OCI-LY7 (cell line): ENCODE data around the gene DMGDH.

ENCODE experiments used
- EZH2phosphoT487 ChIP-seq: fragments of 200-600 bp; sonication (generic); IDR thresholded peaks from 2 replicates; pipeline ENCODE4 v1.6.1; 2018; ENCODE audit warnings: low read depth, borderline replicate concordance, mild to moderate bottlenecking, mixed run types, antibody characterized with exemption, low read length, moderate library complexity, mixed read lengths
- TF ChIP-seq, protein P1 (sequence below): fragments of 200-600 bp; sonication (generic); conservative IDR thresholded peaks from 2 replicates; pipeline ENCODE4 v1.5.1; 2014; ENCODE audit warnings: mild to moderate bottlenecking, antibody characterized with exemption, low read length, moderate library complexity, mixed read lengths

DNA sequence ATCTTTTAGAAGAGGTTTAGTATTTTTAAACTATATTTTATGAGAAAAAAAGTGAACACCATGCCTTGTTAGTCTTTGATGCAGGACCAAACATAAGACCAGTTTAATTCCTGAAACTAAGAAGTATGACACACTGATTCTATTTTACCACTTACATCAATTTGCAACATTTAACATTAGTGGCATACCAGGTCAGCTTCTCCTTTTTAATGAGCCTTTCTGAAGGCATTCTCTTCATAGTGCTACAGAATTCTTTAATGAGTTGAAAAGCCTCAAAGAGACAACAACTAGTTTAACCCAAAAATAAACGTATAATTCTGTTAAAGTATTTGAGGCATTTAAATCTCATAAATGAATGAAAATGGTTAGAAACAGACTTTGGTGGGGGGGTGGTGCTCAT is 112.6 kb downstream of the DMGDH start:
- TF ChIP-seq, protein P1, sequence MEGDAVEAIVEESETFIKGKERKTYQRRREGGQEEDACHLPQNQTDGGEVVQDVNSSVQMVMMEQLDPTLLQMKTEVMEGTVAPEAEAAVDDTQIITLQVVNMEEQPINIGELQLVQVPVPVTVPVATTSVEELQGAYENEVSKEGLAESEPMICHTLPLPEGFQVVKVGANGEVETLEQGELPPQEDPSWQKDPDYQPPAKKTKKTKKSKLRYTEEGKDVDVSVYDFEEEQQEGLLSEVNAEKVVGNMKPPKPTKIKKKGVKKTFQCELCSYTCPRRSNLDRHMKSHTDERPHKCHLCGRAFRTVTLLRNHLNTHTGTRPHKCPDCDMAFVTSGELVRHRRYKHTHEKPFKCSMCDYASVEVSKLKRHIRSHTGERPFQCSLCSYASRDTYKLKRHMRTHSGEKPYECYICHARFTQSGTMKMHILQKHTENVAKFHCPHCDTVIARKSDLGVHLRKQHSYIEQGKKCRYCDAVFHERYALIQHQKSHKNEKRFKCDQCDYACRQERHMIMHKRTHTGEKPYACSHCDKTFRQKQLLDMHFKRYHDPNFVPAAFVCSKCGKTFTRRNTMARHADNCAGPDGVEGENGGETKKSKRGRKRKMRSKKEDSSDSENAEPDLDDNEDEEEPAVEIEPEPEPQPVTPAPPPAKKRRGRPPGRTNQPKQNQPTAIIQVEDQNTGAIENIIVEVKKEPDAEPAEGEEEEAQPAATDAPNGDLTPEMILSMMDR: no peak
- TF ChIP-seq EZH2phosphoT487: no peak
